Measurements from ENCODE around the gene TEKT2.

Gene TEKT2

GRCh38 chr1:36107394-36107793 lies 23.5 kb downstream of the TEKT2 start:
- DNase-seq: no peak

GRCh38 chr1:36108314-36108713 lies 24.4 kb downstream of the TEKT2 start:
- no peak for DNase-seq

- DNase-seq: no peak
Measured at GRCh38 chr1:36109041-36109679, 25.3 kb downstream of the TEKT2 start.

GRCh38 chr1:36111151-36111550 lies 27.3 kb downstream of the TEKT2 start:
- DNase-seq: no peak

- no peak for DNase-seq
Measured at GRCh38 chr1:36112823-36113222, 28.9 kb downstream of the TEKT2 start.

- no peak for DNase-seq
Measured at GRCh38 chr1:36114371-36114770, 30.5 kb downstream of the TEKT2 start.

DNA sequence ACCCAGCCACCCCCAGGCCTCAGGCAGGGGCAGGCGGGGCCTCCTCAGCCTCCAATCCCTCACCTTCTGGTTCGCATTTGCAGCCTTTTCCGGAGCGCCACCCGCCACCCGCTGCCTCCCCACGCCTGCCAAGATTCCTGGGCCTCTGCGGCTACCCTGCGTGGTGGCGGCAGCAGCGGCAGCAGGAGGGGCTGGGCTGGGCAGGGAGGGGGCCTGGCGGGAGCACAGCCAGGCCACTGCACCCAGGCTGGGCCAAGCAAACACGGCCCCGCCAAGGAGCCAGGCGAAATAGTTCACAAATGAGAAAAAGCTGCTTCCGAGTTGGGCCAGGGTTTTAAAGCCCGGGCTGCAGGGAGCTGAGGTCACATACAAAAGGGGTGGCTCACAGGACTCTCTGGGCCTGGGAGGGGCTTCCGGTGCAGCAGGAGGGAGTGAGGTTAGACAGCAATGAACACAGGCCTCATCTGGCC lies 31.3 kb downstream of the TEKT2 start:
- DNase-seq: no peak

DNA sequence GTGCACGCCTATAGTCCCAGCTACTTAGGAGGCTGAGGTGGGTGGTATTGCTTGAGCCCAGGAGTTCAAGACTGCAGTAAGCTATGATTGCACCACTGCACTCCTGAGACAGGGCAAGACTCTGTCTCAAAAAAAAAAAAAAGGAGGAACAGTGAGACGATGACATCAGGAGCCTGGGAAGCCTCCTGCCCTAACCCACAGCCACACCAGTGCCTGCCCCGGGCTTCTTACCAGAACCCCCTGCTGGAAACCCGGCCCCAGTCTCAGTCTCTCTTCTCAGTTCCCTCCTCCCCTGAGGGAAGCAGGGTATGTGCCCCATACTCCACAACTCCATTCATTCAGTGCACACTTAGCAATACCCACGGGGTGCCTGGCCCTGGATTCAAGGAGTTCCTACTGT lies 32.0 kb downstream of the TEKT2 start:
- no peak for DNase-seq

DNA sequence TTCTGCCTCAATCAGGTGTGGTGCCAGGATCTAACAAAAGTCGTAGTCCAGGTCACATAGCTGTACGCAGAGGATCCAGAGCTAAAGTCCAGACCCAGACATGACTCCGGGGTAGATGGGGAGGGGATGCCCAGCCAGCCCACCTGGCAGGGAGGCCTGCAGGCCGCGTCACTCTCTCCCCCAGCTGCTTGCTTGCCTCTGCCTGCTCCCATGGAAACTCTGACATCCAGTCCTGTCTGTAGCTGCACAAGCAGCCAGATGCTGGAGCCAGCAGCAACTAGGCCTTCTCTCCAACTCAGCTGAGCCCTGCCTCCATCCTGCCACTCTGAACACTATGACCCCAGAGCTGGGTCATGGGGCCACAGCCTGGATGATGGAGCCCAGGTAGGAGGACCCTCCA lies 33.0 kb downstream of the TEKT2 start:
- no peak for DNase-seq

- no peak for DNase-seq
Measured at GRCh38 chr1:36118447-36119204, 34.7 kb downstream of the TEKT2 start.

DNA sequence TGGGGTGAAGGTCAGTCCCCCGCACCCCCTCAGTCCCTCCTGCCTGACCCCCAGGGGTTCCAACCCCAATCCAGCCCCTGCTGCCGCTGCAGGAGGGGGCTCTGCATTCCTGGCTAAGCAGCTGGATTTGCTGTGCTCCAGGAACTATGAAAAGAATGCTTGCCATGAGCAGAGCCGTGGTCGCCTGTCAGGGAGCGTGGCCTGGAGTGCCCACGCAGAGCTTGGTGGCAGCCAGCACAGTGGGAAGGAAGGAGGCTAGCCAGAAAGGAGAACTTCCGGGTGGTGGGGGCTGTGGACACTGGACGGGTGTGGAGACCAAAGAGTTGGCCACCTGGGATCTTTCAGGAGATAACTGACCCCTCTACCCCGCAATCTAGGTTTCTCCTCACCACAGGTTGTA lies 35.6 kb downstream of the TEKT2 start:
- no peak for DNase-seq

DNA sequence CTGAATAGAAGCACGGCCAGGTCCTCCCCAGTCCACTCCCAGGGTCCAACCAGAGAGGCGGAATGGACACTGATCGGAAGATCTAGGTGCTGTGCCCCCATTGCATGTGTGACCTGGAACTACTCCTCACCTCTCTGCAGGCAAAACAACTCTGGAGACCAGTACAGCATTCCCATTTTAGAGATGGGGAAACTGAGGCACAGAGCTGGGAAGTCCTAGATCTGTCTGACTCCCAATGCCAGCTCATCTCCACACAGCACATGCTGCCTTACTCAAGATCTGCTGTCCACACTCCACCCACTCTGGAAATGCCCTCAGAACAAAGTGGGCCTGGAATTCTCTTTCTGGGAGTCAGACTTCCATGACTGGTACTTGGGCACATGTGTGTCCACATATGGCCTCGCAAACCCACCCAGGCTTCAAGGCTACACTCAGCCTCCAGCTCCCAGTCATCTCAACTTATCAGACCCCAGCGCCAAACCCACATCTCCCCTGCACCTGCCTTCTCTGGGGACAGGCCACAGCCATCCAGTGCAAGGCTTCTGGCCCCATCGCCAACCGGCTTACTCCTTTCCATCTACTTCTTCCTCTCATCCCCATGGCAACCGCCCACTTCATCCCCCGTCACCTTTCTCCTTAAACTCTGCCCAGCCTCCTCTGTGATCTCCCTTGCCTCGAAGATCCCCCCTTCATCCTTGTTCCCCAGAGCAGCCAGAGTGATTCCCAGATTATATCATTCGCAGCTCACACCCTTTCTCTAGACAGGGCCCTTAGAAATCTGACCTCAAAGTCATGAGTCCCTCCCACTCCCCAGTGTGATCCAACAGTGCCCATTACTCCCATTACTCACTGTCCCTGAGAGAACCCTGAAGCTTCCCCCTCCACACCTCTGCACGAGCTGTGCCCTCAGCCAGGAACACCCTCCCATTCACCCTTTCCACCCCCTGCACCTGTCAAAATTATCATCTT lies 38.5 kb downstream of the TEKT2 start:
- DNase-seq: no peak

- no peak for DNase-seq
Measured at GRCh38 chr1:36123356-36123755, 39.5 kb downstream of the TEKT2 start.

- no peak for DNase-seq
Measured at GRCh38 chr1:36124404-36125128, 40.7 kb downstream of the TEKT2 start.

GRCh38 chr1:36125129-36125991 lies 41.5 kb downstream of the TEKT2 start, which contains the start of gene COL8A2:
COL8A2 (minus strand) TSS chr1:36125222; CDS start chr1:36100242, 24,980 bp downstream.
- DNase-seq: no peak

GRCh38 chr1:36126005-36126716 lies 42.3 kb downstream of the TEKT2 start:
- DNase-seq: no peak

DNA sequence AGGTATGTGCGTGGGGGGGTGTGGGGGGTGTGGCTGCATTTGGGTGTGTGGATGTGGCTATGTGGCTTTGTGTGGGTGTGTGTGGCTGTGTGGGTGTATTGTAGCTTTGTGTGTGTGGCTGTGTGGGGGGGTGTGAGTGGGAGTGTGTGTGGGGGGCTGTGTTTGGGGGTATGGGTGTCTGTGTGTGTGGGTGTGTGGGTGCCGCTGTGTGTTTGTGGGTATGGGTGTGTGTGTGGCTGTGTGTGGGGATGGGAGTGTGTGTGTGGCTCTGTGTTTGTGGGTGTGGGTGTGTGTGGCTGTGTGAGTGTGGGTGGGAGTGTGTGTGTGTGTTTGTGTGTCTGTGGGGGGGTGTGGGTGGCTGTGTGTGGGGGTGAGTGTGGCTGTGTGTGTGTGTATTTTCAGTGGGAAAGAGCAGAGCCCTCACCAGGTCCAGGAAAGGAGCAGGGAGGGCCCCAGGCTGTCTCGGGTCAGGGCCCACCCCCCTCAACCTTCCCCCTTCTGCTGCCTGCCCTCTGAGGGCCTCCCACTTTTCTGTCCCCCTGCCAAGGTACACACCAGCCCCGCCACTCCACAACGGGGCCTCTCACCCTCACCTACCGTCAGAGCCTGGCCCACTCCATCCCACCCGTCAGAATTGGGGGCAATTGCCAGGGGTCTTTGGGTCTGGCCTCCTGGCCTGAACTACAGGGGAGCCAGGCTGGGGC lies 43.1 kb downstream of the TEKT2 start:
- no peak for DNase-seq

- DNase-seq: no peak
Measured at GRCh38 chr1:36128126-36128904, 44.4 kb downstream of the TEKT2 start.

GRCh38 chr1:36128905-36129206 lies 45.0 kb downstream of the TEKT2 start:
- DNase-seq: no peak

- no peak for DNase-seq
Measured at GRCh38 chr1:36132029-36132428, 48.1 kb downstream of the TEKT2 start.
